K562 (cell line): ENCODE measurements around the gene PON2. TPM values are rescaled to one million over a fixed set of nuclear protein-coding genes. Genes with fewer than 3 reads are reported as not detected.

Experiments
- DACH1 ChIP-seq: fragments of 450-650 bp; IDR thresholded peaks from 2 replicates; pipeline ENCODE4 v1.6.1; 2018; ENCODE audit not compliant: partially characterized antibody
- JUND ChIP-seq, 2 experiments: IDR thresholded peaks; 2 replicates in 1 of 2; 3 replicates in 1 of 2; pipeline ENCODE4 v1.6.1; 2011; ENCODE audit warnings: borderline replicate concordance in 2 of 2, low read depth in 2 of 2, low read length in 2 of 2, improper control_type of control experiment in 1 of 2, missing biosample characterization in 1 of 2, missing genetic modification characterization in 1 of 2, missing genetic modification reagents in 1 of 2
- ZBTB34 ChIP-seq: fragments of 250-450 bp; sonication (Bioruptor Pico); IDR thresholded peaks from 2 replicates; pipeline ENCODE4 v1.8.0; 2021; ENCODE audit warnings: mild to moderate bottlenecking, moderate library complexity
- ZNF175 ChIP-seq: fragments of 200-800 bp; sonication (Bioruptor generic); IDR thresholded peaks from 2 replicates; pipeline ENCODE4 v1.6.1; 2016; ENCODE audit warnings: low read depth, mild to moderate bottlenecking, missing genetic modification characterization, missing compliant biosample characterization
- polyA plus RNA-seq, 8 experiments: library from polyadenylated mRNA; depleted of rRNA in 4 of 8; stranded (reverse) in 5 of 8; unstranded in 3 of 8; fragments of >200 nt; fragmentation: Nextera tagmentation in 2 of 8; fragmentation: Illumina TruSeq in 1 of 8; extraction: Ambion mirVana in 2 of 8; extraction: Trizol in 1 of 8; gene quantifications; 2 replicates each; pipeline versions ENCODE4 v1.2.1 to v1.2.3, GENCODE V29; 2011 to 2014; ENCODE audit warnings: inconsistent platforms in 1 of 8, missing spikeins in 1 of 8
- total RNA-seq, 7 experiments: library from RNA; depleted of rRNA in 6 of 7; stranded (reverse); fragments of >200 nt in 6 of 7; fragmentation: Illumina TruSeq in 2 of 7; extraction: Trizol in 2 of 7; gene quantifications; 2 replicates each; pipeline versions ENCODE4 v1.2.1 to v1.2.3, GENCODE V29; 2011 to 2021; ENCODE audit warnings: low replicate concordance in 1 of 7
- TF ChIP-seq, protein P1 (sequence below): sonication (generic); formaldehyde crosslinking; IDR thresholded peaks from 2 replicates; pipeline ENCODE4 v1.8.0; 2022; ENCODE audit warnings: mild to moderate bottlenecking, missing genetic modification reagents
- TF ChIP-seq, protein P2 (sequence below): sonication (generic); formaldehyde crosslinking; IDR thresholded peaks from 2 replicates; pipeline ENCODE4 v1.8.1; 2023; ENCODE audit warnings: mild to moderate bottlenecking, missing genetic modification reagents

The PON2 gene
- total and polyA plus RNA-seq, 9 of the 15 experiments (the other 6 are each of a cell fraction or from before 2014, with no cell fraction given), result 8.5 to 30.1 (median 21.9) TPM

DNA sequence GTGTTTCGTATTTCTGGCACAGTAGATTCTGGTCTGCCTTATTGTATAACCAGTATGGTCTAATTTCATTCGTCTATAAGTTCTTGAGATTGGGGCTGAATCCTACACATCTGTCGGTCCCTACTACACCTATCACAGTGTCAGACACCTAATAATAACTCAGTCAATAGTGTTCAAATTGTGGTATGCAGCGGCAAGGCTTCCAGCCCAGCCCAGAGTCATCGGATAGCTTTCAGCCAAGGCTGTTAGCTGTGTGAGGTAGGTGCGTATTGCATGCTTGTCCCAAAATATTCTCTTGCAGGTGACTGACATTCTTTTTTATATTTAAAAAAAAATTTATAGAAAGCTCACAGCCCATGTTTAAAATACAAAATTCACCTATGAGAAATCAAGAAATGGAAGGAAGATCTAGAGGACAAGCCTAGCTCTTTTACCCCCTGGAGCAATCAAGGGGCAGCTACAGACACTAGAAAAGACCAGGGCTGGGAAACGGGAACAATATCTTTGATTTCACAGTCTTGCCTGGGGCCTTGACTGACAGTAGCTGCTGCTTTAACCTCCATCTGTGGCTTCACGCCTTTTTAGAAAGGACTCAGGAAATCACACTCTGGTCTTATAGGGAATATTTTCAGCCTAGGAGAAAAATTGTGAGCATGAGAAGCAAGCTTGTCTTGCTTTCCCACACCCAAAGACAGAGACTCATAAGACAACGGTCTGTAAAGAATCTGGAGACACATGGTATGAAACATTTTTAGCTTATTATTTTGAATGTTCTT, 41.4 kb upstream of the PON2 start (continued):
- TF ChIP-seq, protein P1, sequence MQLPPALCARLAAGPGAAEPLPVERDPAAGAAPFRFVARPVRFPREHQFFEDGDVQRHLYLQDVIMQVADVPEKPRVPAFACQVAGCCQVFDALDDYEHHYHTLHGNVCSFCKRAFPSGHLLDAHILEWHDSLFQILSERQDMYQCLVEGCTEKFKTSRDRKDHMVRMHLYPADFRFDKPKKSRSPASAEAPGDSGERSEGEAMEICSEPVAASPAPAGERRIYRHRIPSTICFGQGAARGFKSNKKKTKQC (CRISPR knock-in tag), result no peak
- TF ChIP-seq ZNF175 (CRISPR knock-in tag) (no peak), JUND (IDR thresholded peaks at IDR 0.05; ENCODE audit: borderline replicate concordance, low read depth, low read length) (no peak), JUND (tag; IDR thresholded peaks at IDR 0.05; ENCODE audit: borderline replicate concordance, low read depth, low read length) (no peak), DACH1 (no peak), ZBTB34 (CRISPR knock-in tag) (no peak)
- TF ChIP-seq, protein P2, sequence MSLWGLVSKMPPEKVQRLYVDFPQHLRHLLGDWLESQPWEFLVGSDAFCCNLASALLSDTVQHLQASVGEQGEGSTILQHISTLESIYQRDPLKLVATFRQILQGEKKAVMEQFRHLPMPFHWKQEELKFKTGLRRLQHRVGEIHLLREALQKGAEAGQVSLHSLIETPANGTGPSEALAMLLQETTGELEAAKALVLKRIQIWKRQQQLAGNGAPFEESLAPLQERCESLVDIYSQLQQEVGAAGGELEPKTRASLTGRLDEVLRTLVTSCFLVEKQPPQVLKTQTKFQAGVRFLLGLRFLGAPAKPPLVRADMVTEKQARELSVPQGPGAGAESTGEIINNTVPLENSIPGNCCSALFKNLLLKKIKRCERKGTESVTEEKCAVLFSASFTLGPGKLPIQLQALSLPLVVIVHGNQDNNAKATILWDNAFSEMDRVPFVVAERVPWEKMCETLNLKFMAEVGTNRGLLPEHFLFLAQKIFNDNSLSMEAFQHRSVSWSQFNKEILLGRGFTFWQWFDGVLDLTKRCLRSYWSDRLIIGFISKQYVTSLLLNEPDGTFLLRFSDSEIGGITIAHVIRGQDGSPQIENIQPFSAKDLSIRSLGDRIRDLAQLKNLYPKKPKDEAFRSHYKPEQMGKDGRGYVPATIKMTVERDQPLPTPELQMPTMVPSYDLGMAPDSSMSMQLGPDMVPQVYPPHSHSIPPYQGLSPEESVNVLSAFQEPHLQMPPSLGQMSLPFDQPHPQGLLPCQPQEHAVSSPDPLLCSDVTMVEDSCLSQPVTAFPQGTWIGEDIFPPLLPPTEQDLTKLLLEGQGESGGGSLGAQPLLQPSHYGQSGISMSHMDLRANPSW (CRISPR knock-in tag), result no peak
- TF ChIP-seq, all 486 proteins: peak for 0
